Fibroblast of gingiva (primary cell): ENCODE results near the gene ZNF669.
A peak's percentile ranks its signal among the peaks of the same experiment; 100 is the strongest.

Source experiments
- DNase-seq: peaks from one replicate; pipeline ENCODE4 v3.0.0-alpha.2; 2011; ENCODE audit warnings: low read depth

ZNF669 gene

DNA sequence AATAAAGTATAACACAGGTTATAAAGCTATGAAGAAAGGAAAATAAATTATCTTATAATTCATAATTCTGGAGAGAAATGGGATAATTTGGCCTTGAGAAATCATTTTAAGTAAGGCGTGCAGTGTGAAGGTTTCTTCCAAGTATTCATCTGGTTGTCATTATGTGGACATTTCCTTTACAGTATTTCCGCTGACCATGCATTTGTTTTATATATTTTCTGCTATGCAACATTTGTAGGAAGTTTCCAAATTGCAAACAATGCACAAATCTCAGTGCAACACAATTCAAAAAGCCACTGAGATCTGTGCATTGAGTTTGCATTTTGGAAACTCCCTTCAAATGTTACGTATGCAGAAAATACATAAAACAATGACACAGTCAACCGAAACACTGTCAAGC lies 43.4 kb downstream of the ZNF669 start:
- peak; percentile 6 for DNase-seq

DNA sequence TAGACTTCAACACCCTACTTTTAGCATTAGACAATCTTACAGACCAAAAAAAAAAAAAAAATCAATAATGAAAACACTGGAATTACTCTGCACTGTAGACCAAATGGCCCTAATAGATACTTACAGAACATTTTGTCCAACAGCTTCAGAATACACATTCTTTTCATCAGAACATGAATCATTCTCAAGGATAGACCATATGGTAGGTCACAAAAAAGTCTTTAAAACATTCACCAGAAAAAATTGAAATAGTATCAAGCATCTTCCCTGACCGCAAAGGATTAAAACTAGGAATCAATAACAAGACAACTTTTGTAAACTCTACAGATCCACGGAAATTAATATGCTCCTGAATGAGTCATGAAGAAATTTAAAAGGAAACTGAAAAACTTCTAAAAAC lies 48.1 kb downstream of the ZNF669 start:
- no peak for DNase-seq

DNA sequence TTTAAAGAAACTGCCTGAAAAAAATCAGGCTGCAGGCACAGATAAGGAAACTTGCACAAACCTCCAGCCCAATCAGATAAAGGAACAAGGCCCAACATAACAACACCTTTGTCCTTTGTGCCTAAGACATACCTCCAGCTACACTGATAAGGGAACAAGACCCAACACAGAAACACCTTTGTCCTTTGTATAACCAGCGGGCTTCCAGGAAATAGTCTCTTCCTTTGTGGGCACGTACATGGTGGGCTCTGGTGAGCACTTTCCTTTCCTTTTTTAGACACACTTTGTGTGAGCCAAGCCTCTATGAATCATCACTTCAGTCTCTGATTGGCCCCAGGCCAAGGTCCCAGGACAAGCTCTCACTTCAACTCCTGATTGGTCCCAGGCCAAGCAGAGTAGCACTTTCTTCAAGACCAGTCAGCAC lies 49.2 kb downstream of the ZNF669 start:
- DNase-seq = no peak
